GM18517 (cell line): Measurements from ENCODE around the gene NSUN2.
A peak's percentile ranks its signal among the peaks of the same experiment; 100 is the strongest.
"Not testable (repeated sequence)": the region's sequence is repeated elsewhere in the genome, so short reads cannot be mapped to it uniquely, and the experiment has no call there.

Experiments
- ATAC-seq: cut with Tn5 transposase; IDR thresholded peaks from one replicate; pipeline ENCODE4 v1.9.1; 2021; ENCODE audit warnings: mild to moderate bottlenecking, moderate library complexity; ENCODE audit not compliant: unreplicated experiment

NSUN2 gene

DNA sequence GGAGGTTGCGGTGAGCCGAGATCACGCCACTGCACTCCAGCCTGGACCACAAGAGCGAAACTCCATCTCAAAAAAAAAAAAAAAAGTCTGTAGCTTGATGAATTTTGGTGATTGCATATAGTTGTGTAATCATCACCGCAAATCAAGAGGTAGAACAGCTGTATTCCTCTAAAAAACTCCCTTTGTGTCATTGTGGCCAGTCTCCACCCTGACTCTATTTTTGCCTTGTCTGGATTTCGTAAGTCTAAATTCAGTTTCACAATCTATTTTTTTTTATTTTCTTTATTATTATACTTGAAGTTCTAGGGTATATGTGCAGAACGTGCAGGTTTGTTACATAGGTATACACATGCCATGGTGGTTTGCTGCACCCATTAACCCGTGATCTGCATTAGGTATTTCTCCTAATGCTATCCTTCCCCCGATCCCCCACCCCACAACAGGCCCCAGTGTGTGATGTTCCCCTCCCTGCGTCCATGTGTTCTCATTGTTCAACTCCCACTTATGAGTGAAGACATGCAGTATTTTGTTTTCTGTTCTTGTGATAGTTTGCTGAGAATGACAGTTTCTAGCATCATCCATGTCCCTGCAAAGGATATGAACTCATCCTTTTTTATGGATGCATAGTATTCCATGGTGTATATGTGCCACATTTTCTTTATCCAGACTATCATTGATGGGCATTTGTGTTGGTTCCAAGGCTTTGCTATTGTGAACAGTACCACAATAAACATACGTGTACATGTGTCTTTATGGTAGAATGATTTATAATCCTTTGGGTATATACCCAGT, 12.9 kb upstream of the NSUN2 start:
- not testable (repeated sequence) for ATAC-seq

DNA sequence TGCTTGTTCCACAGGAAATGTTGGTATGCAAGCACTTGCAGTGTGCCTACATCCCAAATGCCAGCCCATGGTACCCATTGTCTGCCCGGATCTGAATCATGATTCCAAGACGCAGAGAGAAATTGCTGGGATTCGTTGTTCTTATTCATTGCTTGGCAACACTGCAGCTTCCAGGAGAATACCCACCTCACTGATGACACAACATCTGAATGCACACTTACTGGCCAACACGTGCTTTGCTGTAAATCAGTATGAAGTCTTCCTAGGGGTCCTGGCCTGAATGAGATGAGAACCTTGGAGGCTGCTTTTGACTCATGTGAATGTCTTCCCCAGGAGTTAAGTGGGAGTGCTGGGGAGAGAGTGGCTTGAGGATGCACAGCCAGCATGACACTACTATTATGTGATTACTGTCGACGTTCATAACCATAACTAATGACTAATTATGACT, 12.0 kb upstream of the NSUN2 start:
- no peak for ATAC-seq

DNA sequence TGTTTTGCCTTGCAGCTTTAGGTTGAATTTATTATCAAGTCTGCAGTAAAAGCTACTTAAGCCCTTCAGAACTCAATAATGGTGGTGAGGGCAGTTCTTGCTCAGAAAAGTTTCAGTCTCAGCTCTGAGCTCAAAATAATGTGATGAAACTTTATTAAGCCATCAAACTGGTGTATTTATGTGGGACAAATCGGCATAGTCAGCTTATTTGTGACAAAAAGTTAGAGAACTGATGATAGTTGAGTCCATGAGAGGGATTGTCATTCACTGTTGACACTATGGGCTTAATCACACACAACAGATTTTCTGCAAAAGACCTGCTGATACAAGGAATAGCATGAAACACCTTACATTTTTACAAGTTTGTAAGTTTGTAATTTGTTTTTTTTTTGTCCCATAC, 9.8 kb upstream of the NSUN2 start:
- ATAC-seq, result no peak

DNA sequence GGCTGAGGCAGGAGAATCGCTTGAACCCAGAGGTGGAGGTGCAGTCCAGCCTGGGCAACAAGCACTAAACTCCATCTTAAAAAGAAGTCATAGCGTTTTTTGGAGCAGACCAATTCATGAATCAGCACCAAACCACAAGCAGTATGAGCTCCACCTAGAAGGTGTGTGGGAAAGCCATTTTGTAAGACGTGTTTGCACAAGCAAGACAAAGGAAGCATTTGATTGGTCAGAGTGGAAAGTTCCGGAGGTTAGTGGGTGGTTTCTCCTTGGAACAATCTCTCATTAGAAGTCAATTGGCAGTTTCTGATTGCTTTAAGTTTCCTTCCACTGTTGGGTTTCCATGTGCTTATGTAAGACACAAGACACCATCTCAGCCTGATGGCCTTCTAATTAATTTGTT, 5.4 kb upstream of the NSUN2 start:
- ATAC-seq, result no peak

DNA sequence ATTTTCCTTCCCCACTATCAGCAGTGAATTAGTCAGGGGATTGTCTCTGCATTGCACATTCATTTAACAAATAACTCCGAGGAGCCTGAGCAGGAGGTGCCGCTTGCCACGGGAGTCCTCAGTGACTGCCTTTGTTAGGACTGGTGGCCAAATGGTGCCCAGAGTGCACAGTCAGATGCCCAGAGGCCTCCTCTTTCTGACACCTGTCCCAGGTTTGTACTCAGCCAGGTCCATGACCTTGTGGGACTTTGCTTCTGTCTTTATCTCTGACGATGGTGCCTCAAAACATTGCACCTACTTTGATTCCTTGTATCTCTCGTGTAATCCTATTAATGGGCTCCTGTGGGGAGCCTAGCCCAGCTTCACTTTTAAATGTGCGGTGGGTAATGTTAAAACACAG, 4.7 kb upstream of the NSUN2 start:
- no peak for ATAC-seq

DNA sequence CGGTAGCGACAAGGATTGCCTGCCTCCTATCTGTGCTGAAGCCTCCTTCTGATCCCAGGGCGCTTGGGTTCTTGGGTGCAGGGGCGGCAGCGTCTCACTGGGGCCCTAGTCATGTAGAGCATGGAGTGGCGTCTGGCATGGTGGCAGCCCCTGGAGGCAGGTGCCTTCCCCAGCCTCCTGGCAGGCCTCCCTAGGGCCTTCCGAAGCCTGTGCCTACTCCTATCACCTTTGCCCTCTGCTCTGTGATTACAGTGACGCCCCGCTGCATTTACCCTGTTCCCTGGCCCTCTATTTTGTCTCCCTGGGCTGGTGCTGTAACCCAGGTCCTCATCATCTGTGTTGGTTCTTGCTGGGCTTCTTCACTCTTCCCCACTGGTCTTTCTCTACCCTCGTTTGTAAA, 4.2 kb upstream of the NSUN2 start:
- no peak for ATAC-seq

DNA sequence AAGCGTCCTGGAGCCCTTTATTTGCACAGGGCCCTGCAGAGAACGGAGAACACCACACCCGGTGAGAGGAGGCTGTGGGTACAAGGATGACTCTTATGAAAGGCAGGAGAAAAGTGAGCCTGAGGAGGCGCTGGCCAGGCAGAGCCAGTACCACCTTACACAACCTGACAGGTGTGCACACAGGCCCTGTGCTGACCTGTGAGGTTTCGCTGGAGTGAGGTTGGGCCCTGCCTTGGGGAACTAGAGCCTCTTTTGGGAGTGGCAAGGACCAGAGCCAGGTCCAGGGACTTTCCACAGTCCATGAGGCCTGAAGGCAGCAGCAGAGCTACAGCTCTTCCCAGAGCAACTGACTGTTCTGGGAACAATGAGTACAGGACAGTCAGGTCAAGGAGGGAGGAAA, 3.4 kb upstream of the NSUN2 start:
- ATAC-seq, result no peak

DNA sequence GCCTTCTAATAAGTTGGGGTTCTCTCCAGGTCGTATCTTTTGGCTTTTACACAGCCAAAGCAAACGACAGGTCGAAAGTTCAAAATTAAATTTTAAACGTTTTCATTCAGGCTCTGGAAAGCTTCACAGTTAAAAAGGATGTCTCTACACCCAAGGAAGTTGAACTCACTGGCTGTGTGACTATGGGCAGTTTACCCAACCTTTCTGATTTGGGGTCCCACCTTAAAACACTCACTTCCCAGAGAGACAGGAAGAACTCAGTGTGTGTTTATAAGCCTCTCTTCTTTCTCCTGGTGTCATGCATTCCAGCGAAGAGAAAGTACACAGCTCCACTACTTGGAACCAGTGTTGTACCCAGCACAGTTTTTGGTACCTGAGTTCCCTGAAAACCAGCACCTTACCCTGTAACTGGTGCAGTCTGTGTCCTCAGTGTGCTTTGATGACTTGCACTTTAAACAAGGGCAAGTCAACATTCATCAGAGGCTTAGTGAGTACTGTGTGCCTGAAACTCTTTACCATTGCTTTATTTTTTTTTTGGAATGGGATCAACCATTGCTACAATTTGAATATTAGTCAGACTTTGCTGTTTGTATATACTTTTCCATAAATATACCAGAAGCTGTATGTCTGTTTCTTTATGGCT, 2.1 kb upstream of the NSUN2 start:
- no peak for ATAC-seq

DNA sequence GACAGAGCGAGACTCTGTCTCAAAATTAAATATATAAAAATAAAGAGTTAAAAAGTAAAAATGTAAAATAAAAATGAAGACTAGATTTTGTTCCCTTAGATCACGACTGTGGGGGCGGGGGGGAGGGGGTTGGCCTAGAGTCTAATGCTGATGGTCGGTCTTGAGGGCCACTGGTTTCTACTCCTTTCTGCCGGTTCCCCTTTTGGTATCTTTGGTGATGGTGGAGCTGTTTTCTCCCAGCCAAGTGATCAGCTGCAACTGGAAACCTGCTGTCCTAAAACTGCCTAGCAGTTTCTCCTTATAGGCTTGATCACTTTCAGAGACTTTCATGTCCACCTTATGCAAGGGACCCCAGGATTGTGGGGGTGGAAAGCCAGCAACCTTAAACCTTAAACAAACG, 1.5 kb upstream of the NSUN2 start:
- no peak for ATAC-seq

DNA sequence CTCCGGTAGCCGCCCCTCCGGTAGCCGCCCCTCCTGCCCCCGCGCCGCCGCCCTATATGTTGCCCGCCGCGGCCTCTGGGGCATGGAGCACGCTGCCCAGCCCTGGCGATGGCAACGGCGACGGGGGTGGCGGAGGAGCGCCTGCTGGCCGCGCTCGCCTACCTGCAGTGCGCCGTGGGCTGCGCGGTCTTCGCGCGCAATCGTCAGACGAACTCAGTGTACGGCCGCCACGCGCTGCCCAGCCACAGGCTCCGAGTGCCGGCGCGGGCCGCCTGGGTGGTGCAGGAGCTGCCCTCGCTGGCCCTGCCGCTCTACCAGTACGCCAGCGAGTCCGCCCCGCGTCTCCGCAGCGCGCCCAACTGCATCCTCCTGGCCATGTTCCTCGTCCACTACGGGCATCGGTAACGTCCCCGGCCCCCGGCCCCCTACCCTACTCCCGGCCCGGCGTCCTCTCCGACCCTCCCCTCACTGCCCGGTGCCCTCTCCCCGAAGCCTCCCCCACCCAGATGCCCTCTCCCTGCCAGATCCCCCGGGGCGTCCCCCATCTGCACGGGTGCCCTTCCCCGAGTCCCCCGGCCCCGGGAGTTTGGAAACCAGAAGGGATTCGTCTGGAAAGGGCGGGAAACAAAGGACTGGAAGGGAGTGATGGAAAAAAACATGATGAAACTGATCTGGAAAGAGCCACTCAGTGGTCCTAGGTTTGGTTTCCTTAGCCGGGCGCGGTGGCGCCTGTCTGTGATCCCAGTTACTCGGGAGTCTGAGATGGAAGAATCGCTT, 813 bp upstream of the NSUN2 start:
- peak; percentile 63 for ATAC-seq

DNA sequence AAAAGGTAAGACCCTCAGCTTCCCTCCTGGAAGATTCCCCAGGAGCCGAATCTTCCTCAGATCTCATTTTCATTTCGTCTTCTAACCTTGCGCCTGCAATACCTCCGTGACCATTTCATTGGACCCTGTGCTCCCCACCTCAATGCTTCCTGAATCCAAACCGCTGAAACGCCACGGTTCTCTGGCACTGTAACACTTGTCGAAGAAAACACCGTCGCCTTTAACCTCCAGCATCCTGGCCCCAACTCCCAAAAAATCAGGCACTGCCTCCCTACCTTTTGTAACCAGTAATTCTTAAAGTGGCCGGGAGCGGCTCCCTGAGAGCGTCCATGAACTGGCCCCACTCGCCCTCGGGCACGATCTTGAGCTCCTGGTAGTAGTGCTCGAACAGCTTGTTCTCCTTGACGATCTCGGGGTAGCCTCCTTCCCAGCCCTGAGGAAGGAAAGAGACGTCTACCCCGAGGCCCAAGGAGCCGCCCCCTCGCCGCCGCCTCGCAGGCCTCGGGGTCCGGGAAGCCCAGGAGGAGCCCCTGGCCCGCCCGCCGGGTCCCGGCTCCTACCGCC, 438 bp downstream of the NSUN2 start:
- ATAC-seq, result peak; percentile 26

DNA sequence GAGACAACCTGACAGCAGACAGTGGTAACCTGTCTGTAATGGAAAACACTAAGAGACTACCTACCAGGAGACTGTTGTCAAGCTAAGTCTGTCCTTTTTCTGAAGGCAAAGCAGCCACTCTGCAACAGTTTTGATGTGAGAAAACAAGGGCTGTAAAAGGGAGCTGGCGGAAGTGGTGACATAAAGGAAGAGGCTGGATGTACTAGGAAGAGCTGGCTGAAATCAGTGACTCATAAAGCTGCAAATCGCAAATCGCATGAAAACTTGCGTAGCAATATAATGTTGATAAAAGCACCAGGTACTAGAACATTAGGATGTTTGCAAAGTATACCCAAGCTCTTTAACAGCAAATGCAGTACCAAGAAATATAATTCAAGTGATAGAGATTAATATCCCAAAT, 1.4 kb downstream of the NSUN2 start:
- ATAC-seq, result no peak

DNA sequence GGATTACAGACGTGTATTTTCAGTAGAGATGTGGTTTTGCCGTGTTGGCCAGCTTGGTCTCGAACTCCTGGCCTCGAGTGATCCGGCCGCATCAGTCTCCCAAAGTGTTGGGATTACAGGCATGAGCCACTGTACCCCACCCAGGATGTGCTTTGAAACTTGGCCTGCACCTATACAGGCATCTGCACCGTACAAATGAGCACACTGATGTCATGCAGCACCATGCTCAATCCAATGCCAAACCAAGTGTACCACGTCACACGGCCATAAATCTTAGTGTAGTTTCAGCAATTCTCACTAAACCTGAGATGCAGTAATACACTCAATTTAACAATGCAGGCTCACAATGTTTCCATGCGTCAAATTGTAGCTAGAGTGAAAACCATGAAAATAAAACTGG, 6.3 kb downstream of the NSUN2 start:
- no peak for ATAC-seq

DNA sequence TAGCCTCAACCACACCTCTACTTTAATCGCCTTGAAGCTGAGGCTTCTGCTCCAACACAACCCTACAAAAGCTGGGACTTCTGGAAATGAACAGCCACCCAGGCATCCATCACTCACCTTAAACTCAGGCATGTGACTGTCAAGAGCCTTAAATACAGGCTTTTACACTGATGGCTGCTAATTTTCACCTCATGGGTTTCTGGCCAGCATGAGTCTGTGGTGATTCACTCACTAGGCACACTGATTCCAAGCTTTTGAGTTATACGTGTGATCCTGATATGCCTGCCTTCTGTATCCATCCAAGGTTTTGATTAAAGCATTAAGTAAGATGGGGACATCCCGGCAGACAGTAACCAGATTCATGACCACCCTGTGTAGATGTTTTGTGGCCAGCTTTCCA, 8.9 kb downstream of the NSUN2 start:
- no peak for ATAC-seq

DNA sequence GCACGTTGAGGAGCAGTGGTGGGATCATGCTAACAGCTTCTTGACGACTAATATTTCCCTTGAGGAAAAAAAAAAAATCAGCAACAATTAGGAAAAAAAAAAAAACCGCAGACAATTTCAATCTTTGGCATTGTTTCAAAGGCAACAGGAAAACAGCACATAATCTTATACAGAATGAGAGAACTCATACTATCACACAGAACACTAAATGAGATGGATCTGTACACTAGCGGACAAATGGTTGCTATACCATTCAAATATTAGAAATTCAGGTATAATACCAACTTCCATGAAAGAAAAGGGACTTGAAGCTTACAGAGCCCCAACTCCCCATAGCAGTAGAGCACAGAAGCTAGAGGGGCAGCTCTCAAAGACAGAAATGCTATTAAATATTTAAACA, 9.6 kb downstream of the NSUN2 start:
- no peak for ATAC-seq

DNA sequence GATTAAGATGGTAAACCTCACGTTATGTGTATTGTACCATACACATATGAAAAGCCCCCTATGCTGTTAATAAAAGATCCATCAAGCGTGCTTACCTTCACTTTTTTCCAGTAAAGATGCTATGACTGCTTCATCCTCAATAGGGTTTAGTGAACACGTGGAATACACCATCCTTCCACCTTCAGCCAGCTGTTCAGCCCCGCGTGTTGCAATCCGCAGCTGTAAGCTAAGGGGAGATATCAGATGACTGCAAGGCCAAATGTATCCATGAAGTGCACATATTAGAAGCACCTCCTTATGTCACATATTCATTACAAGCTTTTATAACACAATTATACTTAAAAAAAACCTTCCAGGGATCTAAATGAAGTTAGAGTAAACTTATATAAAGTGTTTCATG, 16.2 kb downstream of the NSUN2 start:
- no peak for ATAC-seq

DNA sequence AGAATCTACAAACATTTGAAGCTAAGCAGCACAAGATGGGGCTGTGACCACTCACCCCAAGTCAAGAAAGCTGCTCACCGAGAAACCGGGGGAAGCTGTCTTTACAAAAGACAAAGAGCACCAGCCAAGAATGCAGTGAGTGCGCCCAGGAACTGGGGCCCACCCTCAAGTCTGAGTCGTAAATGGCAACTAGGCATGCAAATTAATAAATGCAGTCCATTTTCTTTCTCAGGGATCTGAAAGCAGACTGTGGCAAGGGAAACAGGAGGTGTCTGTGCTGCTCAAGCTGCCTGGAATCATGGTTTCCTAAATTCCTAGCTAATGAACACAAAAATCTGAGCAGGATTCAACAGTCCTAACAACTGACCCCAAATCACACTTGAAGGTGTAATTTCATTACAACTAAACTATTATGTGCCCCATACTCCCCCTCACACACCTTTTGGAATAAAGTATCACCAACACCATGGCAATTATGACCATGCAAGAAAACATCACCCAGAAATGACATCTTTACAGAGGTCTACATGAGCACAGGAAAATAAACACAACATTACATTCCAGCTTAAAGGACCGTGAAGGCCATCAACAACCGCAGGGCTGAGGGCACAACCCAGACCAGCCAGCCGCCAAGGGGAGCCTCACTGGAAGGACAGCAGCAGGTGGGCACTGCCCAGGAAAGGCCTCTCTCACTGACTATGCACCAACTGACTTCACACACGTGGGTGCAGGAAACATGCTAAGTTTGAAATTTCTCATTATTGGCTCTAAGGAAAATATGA, 17.6 kb downstream of the NSUN2 start:
- ATAC-seq, result no peak

DNA sequence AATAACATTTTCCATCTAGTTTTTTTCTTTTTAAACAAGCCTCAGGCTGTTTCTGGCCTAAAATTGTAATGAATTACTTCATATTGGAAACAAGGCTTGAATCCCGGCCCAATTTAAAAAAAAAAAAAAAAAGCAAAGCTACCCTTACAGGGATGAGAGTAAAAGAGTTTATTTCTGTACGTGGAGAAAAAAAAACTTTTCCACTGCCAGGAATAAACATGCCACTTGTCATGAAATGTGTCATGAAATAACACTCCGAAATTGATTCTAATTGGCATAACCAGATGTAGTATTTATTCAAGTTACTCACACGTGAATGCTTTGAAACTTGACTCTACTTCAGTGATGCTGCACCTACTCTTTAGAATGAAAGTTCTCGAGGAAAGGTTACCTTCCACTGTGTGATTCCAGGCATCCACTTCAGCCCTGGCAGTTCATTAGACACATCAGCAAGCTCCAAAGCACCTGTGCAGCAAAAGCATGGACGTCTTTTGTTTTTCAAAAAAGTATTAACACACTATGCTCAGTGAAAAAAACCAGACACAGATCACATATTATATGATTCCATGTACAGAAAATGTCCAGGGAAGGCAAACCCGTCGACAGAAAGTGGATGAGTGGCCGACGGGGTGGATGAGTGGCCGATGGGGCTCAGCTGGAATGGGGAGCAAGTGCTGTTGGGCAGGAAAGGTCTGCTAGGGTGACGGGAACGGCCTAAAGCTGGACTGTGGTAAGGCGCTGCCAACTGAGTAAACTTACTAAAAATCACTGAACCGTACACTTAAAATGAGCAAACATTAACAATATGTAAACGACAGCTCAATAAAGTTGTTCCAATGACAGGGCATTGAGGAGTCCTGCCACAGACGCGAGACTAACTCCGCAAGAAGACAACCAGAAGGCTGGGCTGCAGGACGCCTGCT, 21.2 kb downstream of the NSUN2 start:
- no peak for ATAC-seq

DNA sequence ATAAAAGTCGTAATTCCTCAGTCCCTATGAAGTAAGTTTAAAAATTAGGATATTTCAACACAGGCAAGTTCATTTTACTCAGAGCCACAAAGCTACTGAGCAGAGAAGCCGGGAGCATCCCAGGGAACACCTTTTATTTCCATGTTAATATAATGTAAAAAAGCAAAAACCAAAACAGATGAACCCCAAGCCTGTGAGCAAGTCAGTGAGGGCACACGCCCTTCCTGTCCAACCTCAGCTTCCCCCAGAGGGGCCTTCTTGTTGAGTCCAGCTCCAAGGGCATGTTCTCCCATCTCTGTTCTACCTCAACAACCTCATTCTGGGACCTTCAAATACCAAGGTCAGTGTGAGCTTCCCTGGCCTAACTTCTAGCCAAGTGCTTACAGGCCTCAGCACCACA, 24.8 kb downstream of the NSUN2 start:
- ATAC-seq, result no peak

DNA sequence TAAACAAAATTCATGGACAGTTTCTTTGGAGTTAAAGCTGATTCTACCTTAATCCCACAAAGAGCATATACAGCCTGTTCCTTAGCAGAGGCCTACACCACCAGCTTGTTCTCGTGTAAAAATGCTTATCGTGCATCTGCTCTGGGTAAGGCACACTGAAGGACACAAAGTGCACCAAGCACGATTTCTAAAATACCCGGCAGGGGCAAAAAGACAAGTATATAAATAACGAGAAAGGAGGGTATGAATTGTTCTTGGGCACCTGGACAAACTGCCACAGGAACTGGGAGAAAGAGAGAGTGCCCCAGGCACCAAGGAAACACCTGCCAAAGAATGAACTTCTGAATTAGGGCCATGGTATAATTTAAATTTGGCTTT, 25.3 kb downstream of the NSUN2 start:
- no peak for ATAC-seq
